Stimulated activated CD4-positive, alpha-beta T cell treated with anti-CD3 and anti-CD28 coated beads, Interleukin-12 subunit alpha, Interleukin-12 subunit beta, amount 100 ng/mL, for 24 hours (primary cell): ENCODE data around the gene HOXB6.

Source experiments
- DNase-seq, 2 experiments: peaks; one replicate each; pipeline ENCODE4 v3.0.0-alpha.2; 2020; ENCODE audit warnings: low read depth in 2 of 2

The HOXB6 gene

DNA sequence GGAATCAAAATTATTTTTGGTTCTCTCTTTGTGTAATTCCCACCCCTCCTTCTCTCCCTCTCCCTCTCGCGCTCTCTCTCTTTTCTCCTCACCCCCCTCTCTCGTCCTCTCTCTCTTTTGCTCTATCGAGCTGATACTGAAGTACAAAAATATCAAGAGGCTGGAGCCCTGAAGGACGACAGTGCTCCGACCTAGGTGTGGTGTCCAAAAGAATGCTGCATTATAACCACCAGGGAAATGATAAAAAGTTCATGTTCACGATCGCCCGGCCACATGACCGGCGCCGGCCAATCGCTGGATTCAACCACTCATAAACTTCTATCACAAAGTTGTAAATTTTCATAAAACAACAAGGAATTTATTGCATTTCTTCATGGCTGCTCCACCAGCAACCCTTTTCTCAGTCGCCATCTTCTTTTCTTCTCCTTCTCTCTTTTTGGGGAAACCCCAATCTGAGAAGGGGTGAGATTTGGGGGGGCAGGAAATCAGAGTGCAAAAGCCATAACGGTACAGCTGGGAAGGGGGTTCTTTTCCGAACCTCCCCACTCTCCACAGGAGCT, at the start of gene HOXB6:
Gene HOXB6 (minus strand): TSS at position 217 of the 560 bp plus-strand sequence. CDS start 6,836 bp downstream, outside the sequence.
- no peak for DNase-seq

GRCh38 chr17:48649741-48650140, 45.0 kb upstream of the HOXB6 start:
- DNase-seq: no peak

DNA sequence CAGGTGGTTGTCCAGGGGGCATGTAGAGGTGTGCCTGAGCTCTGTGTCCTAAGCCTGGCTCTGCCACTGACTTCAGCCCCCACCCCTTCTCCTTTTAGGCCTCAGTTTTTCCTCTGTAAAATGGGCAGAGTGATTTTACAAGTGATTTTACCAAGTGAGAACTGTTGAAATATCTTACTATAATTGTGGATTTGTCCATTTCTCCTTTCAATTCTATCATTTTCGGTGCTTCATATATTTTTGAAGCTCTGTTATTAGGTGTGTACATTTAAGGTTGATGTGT, 43.1 kb upstream of the HOXB6 start:
- DNase-seq: no peak

- DNase-seq: no peak
Measured at GRCh38 chr17:48647103-48647962, 42.5 kb upstream of the HOXB6 start.

GRCh38 chr17:48646183-48647102, 41.7 kb upstream of the HOXB6 start:
- no peak for DNase-seq

DNA sequence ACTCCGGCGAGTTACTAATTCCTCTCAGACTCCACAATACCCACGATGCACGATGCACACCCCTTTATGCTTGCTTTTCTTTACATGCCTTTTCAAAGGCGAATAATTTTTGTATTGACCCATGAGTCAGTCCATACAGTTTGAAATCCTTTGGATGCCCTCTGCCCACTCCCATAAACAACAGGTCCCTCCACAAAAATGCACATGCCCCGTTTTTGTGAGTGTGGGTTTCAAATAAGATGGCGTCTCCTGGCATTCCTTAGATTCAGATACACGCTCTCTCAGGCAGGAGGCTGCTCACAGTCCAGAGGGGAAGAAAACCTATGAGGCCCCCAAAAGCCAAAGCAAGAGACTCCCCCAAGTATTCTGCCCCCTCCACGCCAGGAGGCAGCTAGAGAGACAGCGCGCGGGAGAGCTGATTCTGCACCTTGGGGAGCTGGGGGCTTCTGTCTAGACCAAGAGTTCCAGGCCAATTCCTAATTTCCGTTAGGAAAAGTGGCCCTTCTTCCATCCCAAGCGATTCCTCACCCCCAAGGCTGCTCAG, 40.9 kb upstream of the HOXB6 start:
- no peak for DNase-seq

DNA sequence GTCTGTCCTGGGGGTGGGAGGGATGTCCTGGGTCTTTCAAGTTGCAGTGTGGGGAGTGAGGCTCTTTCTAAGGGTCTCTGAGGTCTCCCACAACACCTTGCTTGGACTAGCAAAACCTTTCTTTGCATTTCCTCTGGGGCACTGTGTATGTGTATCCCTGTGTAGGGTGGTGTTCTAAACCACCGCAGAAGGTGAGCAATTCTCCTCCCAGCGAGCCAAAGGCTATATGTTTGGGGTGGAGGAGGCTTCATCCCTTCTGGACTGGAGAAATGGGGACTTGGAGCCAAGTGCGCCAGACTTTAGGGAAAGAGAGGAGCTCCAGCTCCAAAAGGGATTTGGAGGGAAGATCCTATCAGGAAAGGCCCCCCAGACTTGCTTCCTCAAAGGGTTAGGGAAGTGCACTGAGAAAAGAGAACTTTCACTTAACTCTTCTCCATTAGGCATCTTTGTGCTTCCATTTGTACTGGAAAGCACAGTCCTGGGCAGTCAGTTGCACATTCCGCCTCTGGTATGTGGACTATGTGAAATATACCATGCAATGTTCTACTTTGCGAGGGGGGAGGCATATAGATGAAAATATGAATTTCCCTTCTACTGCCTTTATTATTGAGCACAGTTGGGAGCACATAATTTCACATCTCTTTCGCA, 40.2 kb upstream of the HOXB6 start:
- DNase-seq: no peak

DNA sequence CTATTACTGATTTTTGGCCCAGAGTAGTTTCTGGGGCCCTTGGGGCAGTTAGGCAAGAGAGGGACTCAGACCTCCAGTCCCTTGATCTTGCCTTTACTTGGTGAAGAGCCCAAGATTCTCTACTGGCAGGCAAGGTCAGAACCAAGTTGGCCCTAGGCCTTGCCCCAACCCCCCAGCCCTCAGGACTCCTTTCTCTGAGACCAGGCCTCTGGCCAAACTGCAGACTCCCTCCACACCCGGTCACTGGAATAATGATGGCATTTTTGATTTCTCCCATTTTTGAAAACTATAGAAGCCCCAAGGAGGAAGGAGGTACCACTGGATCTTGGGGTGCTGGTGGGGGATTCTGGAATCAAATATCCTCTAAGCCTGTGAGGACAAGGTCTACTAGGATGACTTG, 39.4 kb upstream of the HOXB6 start:
- DNase-seq: no peak

- no peak for DNase-seq
Measured at GRCh38 chr17:48643697-48644012, 38.9 kb upstream of the HOXB6 start.

GRCh38 chr17:48642843-48643696, 38.3 kb upstream of the HOXB6 start:
- DNase-seq: no peak

- no peak for DNase-seq
Measured at GRCh38 chr17:48642059-48642842, 37.5 kb upstream of the HOXB6 start.

DNA sequence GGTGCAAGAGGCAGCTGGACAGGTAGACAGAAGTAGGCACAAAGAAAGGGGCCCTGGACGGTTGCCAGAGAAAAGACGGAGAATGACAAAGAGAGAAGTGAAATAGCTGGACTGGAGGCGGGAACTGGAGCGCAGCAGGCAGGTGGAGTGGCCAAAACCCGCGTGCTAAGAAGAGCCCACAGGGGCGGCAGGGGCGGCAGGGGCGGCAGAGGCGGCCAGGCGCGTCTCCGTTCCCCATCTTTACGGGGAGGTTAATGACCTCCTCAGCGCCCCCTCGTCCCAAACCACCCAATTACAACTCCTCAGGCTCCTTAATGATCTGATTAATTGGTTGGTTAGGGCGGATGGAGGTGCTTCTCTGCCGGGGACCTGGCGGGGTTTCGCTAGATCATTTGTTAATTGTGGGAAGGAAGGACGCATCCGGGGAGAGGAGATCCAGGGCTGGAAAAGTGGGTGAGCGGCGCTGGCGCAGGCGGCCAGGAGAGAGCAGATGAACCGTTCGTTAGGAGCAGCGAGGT, 36.8 kb upstream of the HOXB6 start:
- DNase-seq: no peak

GRCh38 chr17:48640858-48641180, 36.0 kb upstream of the HOXB6 start:
- no peak for DNase-seq

DNA sequence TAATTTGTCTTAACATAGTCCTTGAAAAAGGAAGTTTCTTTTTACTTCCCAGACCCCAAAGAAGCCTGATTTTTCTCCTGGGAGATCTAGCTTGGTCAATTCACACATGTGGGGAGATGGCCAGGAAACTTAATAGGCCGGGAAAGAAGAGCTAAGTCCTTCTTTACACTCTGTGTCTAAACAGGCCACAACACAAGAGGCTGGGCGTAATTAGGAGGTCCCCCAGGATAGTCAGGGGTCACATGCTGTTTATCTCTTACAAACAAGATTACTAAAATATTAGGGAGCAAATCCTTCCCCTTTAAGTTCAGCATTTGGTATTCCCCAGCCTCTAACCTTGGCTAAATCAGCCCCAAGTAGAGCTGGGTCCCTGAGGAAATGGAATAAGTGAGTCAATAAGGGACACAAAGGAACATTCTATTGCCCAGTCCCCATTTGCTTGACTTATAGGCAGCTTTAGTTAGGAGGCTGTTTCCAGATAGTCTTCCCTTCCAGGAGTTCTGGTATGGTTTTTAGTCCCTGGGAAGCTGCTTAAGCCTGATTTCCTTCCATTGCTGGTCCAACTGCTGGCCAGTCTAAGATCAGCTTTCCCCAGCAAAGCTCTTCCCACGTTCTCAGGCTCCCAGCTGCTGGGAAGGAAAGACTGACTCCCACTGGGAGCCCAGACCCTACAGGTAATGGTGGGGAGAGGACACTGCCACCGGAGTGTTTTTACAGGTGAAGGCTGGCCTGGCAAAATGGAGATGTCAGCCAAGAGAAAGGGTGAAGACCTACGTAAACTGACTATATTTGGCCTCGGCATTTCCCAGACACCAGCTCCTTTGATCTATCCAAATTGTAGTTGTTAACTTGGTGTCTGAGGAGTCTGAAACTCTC, 35.4 kb upstream of the HOXB6 start:
- DNase-seq: no peak

- no peak for DNase-seq
Measured at GRCh38 chr17:48639136-48639535, 34.4 kb upstream of the HOXB6 start.

- DNase-seq: no peak
Measured at GRCh38 chr17:48637323-48638260, 32.8 kb upstream of the HOXB6 start.

DNA sequence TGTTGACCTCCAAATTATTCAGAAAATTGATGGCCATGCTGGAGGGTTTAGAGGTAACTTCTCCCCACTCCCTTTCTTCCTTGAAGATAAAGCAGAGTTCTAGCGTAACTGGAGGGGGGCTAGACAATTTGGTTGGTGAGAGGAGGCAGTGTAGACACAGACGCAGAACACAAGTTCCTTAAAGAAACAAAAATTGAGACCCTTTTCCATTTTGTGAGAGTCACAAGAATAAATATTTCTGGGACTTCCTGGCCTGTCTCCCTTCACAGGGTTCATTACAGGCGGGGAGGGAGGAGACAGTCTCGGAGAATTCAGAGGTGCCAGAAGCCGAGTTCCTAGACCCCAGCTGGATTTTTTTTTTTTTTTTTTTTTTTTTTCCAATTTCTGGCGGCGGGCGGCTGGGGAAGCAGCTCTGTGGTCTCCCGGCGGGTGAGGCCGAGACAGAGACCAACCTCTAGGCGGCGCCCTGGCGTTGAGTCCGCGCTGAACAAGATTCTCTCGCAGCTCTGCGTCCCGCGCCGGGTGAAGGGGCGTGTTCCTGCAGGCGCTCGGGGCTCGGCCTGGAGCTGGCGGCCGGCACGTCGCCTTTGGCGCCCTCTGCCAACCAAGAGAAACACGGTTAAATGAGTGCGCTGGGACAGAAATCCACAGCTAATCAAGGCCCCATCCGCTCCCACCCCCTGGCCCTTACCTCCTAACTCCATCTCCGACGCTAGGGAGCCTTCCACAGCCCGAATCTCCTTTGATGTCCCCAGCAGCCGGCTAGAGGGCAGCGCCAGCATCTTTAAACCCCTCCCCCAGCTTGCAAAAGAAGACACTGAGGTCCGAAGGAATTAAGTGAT, 31.6 kb upstream of the HOXB6 start:
- DNase-seq: peak; percentile 44 to 75
